Measurements from ENCODE around the gene CBX5.
"Not testable (repeated sequence)": the region's sequence is repeated elsewhere in the genome, so short reads cannot be mapped to it uniquely, and the experiment has no call there.

The CBX5 gene

DNA sequence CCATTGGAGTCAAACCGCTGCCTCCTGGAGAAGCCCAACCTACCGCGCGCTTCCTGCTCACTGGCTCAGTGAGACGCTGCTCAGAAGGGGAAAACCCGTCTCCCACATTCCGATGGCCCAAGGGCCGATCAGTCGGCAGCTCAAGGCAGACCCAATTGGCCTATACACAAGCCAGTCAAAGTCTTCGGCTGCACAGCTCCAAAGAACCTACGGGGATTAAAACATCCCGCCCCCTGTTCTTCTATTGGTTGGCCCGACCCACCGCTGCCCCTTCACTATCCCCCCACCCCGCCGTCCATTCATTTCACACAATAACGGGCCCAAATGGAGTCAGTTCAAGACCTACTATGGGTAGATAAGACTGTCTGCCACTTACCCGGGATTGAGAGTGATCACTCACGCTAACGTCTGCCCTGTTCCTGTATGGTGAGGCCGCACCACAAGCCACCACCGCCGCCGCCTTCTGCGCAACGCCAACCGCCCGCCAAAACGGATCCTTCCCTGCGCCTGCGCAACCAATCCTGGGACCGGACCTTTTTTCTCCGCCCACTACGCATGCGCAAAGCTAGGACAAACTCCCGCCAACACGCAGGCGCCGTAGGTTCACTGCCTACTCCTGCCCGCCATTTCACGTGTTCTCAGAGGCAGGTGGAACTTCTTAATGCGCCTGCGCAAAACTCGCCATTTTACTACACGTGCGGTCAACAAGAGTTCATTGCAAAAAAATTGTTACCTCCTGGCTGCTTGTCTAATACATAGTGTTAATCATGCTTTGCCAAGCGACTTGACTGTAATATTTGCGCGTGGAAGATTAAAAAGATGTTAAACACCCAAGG is at the start of gene CBX5:
TSS of gene CBX5 (minus strand) at position 491 of the 836 bp plus-strand sequence. CDS start 22,472 bp downstream, outside the sequence.
- peak; percentile 98 to 99 (median 98) for DNase-seq

DNA sequence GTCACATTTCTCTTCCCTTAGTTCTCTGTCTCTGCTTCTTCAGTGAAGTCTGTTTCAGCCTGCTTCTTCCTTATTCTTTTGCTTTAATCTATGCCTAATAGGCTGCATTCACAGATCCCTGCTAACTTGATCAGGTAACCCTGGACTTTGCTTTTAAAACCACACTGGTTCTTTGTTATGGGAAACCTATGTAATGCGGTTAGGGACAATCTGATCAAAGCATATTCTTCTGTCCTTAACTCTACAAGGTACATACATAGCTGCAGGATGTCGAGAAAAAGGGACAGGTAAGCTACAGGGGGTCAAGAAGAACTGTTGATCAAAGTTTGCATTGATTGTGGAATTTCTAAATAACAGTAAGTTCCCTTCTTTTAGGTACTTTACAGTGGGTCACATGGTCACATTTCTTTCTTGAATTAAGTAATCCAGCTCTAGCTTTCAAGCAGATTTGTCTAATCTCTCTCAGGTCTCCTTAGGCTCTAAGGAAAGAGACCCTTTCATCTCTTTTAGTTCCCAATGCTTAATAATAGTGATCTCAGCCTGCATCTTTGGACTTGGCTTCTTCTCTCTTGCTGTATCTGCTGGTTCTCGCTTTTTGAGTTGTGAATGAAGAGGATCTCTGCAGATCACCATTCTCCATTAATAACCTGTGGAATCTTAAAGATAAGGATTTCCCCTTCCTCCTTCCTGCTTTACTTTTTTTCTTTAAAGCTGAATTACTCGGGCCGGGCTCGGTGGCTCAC is 48.8 kb upstream of the CBX5 start:
- DNase-seq = no peak

DNA sequence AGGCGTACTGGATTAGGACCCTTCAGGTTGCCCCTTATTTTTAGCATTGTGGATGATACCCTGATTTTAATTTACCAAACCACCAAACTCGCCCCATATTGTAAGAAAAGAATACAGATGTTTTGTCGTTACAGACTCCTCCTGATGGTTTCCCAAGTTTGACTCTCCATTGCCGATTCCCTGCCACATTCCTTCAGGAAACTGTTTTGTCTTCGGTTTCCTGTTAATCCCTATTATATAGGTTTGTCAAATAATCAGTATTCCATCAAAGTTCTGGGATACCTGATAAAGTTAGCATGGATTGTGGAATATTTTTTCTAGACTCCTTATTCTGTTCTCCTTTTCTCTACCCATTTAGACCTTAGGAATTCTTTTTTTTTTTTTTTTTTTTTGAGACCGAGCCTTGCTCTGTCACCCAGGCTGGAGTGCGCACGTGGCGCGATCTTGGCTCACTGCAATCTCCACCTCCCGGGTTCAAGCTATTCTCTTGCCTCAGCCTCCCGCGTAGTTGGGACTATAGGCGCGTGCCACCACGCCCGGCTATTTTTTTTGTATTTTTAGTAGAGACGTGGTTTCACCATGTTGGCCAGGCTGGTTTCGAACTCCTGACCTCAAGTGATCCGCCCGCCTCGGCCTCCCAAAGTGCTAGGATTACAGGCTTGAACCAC is 45.7 kb upstream of the CBX5 start:
- not testable (repeated sequence) for DNase-seq

DNA sequence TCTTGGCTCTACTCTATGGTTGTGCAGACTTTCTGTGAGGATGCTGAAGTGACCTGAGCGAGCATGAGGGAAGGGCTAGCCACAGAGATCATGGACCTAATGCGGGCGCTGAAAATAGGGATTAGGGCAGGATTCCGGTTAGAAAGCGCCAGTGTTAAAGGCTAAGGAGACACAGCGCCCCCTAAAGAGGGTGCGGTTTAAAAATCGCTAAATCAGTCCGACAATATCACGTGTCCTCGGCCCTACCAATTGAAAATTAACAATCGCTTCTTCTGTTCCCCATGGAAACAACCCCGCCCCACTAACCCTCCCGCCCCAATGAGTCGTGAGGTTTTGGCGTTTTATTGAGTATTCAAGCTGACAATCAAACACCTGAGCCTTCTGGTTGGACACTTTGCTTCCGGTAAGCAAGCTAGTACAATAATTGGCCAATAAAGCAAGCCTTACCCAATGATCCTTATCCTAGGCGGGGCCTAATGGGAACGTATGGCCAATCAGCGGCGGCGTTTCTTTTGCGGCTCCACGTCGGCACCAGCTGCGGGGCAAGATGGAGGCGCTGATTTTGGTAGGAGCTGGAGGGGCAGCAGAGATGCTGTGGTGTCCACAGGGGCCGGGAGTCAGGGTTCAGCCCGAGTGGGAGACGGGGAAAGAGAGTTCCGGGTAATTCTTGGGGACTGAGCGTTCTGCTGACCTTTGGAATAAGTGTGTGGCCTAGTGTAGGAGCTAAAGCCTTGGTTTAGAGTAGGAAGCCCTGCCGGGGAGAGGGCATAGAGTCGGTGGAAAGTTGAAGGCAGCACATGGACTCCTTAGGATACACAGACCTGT is 44.9 kb upstream of the CBX5 start, which contains the start of gene COPZ1:
TSS of gene COPZ1 (plus strand) at position 515 of the 825 bp plus-strand sequence. CDS start at position 548, 33 bp downstream.
- DNase-seq = peak; percentile 63 to 96 (median 94)

DNA sequence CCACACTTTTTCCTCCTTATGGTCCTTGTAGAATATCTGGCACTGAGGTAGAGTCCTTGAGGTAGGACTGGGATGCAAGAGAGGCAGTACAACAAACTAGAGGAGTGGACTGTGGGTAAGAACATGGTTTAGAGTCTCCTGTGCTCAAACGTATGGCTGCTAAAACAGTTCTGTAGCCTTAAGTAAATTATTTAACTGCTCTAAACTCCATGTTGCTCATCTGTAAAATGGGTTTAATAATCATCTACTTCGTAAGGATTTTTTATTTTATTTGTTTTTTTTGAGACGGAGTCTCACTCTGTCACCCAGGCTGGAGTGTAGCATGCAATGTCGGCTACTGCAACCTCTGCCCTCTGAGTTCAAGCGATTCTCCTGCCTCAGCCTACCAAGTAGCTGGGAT is 41.4 kb upstream of the CBX5 start:
- DNase-seq = no peak

DNA sequence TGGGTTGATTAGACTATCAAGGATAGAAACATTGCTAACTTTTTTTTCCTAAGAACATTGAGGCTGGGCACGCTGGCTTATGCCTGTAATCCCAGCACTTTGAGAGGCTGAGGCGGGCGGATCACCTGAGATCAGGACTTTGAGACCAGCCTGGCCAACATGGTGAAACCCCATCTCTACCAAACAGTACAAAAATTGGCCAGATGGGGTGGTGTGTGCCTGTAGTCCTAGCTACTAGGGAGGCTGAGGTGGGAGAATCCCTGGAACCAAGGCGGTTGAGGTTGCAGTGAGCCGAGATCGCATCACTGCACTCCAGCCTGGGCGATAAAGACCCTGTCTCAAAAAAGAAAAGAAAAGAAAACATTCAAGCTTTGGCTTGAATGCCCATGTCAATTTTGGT is 32.4 kb upstream of the CBX5 start:
- DNase-seq = not testable (repeated sequence)

DNA sequence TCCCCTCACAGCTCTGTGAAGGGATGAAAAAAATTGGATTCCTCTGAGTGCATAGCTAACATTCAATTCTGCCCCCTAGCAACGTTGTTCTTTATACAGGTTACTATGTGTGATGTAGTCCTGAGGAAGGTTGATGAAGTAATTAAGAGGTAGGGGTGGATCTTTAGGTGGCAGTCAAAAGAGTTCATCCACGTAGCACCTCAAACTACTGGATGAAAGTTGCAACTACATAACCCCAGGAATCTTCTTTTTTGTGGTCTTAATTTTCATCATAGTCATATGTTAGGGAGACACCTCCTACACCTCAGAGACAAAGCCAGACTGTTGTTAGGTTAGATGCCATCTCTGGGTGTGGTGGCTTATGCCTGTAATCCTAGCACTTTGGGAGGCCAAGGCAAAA is 31.1 kb upstream of the CBX5 start:
- no peak for DNase-seq

DNA sequence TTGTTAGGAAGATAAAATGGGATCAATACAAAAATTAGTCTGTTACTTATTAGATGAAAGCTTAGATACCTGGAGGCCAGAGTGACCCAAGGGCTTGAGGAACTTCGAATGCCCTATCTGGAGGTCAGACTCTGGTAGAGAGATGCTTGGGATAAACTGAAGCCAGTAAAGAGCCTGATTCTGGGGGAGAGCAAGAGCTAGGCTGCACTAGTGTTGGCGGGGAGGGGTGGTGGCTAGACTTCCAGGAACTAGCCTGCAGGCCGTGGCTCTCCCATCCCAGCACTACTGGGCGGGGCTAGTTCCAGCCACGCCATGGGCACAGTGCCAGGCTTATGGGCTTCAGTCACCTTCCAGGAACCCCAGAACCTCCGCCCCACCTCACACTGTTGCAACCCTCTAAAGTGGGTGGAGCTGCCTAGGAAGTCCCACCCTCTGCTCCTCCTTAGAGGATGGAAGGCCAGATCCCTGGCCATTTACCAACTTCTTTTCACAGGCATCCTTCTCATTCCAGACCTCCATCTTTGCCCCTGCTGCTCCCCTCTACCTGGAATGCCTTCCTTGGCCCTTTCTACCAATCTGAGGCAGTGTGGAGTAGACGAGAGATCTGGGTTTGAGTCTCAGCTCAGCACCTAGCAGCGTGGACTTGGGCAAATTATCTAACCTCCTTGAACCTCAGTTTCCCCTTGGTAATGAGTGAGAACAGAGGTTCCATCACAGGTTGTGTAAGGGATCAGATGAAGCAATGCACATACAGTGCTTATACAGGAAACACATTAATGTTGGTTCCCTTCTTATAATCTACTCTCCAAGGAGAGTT is 27.2 kb upstream of the CBX5 start:
- DNase-seq = no peak

DNA sequence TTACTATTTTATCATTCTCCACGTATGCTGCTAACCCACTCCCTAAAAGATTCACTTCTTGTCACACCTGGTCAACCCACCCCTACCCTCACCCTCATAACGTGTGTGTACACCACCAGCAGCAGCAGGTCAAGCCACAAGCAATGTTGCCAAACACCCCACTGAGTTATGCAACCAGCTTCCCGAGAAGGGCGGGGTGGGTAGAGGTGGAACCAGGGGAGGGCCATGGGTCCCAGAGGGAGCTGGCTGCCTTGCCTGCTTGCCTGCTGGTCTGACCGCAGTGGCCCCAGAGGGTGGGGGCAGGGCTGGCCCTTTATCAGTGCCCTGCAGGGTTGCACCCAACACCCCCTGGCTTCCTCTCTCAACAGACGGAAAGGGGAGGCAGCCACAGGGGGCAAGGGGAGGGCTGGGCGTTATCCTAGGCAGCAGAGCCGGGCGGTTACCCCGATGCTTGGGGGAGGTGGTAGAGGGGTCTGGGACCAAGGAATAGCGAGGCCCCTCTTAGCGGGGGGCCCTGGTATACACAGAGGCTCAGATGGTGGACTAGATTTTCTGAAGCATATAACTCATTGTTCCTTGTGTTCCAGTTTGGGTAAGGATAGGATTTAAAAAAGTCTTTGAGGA is 24.4 kb upstream of the CBX5 start:
- no peak for DNase-seq

DNA sequence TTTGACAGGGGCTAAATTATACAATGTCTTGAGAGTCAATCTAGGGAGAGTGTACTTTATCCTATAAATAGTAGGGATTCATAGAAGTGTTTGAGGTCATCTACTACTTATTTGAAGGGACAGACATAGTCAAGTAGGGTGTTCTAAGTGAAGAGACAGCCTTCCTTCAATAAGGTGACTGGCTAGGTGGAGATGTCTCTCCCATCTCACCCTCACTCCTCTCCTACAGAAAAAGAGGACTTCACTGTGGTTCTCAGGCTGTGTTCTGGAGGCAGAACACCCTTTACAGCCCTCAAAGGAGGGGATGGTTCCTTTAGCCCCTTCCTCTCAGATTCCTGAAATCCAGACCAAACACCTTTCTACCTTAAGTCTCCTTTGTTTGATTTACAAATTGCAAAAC is 23.7 kb upstream of the CBX5 start:
- DNase-seq = no peak

DNA sequence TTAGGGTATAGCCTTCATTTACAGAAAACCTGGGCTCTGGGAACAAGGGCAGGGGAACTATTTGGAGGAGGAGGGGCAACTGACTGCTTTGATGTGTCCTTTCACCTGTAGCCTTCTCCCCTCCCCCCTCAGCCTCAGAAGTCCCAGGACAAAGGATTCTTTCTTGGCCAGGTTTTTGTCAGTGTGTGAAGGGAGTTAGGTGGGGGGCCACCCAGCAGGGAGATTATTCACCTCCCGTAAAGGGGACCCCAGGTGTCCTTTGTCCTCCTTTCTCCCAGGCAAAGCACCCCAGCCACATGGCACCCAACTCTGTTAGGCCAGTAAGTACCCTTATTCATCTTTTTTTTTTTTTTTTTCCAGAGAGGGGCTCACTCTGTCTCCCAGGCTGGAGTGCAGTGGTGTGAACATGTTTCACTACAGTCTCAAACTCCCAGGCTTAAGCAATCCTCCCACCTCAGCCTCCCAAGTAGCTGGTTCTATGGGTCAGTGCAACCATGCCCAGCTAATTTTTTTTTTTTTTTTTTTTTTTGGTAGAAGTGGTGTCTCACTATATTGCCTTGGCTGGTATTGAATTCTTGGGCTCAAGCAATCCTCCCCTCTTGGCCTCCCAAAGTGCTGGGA is 21.6 kb upstream of the CBX5 start:
- no peak for DNase-seq

DNA sequence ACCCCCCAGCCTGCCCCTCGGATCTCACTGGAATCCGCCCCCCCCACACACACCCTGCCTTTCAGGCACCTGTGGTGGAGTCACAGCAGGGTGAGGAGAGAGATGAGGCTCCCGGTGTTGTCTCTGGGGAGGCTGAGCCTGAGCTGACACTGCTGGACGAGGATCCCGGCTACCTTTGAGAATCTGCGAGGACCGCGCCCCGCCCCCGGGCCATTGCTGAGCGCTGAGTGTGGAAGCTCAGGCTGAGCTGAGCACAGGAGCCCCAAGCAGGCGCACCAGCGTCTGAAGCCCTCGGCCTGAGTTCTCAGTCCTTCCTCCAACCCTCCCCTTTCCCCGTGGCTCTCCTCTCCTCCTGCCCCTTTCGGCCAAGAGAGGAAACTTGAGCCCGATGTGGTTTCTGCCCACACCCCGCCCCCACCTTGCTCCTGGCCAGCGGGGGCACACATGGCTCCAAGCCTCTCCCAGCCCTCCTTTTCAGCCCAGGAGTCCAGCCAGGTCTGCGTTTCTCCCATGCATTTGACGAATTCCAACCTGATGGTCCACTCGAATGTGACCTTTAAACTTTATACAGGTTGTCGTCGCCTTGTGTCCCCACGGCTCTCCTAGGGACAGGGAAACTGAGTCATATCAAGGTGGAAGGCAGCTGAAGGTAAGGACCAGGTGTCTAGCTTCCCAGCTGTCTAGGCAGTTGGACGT is 21.0 kb upstream of the CBX5 start, which contains the start of gene NFE2:
TSS of gene NFE2 (minus strand) at position 284 of the 696 bp plus-strand sequence. CDS start 5,767 bp downstream, outside the sequence.
- DNase-seq = peak in 1 of 4 experiments; percentile 17

DNA sequence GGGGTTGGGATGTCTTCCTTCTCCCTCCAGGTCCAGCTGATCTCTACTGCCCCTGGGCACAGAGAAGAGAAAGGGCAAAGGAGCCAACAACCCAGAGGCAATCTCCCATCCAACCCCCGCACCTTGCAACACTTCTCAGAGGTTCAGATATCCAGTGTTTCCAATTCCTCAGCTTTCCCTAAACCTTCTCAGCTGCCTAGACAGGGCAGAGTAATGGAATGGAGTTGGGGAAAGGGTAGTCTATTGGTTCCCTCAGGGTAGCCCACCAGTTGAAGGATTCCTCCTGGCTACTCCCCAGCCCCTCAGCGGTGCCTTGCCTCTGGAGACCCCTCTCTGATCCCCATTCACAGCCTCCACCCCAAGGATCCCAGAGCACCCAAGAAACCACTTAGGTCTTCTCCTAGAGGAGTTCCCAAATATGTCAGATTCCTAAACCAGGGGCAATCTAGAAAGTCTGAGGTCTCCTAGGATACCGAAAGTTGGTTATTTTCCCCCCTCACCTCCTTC is 20.4 kb upstream of the CBX5 start:
- DNase-seq = no peak

DNA sequence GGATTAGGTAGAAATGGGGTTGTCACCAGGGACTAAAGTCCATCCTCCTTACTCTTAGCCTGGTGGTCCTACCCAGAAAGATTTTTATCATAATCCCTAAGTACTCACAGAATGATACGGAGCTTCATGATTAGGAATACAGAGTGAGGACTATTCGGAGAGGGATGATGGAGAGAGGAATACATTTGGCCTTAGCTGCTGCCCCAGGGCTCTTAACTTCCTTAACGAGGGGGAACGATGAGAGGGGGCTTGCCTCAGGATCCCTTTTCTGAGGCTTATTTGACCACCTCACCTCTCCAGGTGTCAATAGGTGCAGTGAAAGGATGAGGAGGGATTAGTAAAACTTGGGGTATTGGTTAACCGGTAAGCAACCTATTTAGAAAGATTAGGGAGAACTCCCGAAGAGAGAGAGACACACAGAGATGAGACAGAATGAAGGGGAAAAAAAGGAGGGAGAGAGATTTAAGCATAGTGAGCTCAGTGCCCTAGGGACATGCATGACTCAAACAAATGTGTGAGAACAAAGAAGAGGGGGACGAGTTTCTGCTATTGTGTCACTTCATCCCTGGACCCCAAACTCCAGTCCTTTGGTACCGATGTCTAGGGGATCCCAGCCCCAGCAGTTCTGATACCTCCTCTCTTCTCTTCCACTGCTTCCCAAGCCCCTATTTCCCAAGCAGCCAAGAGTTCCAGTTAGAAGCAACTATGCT is 19.7 kb upstream of the CBX5 start:
- DNase-seq = no peak

DNA sequence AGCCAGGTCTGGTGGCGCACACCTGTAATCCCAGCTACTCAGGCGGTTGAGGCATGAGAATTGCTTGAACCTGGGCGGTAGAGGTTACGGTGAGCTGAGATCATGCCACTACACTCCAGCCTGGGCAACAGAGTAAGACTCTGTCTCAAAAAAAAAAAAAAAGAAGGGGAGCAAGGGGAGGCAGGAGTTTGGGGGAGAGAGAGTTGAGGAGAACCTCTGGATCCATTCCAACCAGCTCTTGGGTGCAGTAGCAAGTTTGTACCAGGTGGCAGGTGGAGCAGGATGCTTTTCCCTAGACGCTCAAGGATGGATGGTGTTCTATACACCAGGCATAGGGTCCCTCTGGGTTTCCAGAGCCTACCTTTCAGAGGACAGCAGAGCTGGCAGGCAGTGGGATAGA is 19.0 kb upstream of the CBX5 start:
- no peak for DNase-seq

DNA sequence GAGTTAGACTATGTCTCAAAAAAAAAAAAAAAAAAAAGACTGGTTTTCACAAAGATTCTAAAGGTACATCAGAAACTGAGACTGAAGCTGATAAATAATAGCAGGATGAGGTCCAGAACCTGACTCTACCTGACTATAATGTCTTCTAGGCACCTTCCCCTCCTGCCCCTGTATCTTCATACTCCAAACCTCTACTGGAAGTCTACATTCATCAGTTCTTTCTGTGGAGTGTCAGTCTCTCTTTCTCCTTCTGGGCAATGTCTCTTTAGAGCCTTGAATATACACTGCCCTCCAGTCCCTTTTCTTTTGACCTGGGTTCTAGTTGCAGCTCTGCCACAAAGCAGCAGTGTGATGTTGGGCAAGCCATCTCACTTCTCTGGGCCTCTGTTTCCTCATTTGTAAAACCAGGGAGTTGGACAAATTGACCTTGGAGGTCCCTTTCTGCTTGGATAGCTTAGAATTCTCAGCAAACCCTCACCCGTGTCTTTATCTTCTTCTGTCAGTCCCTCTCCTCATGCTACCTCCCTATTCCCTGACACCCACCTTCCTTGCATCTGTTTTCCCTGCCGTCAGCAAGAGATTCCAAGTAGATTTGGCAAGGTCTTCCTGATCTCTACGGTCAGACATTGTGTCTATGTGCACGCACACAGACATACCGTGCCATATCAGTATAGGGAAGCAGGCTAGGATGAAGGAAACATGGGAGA is 16.6 kb upstream of the CBX5 start:
- no peak for DNase-seq

DNA sequence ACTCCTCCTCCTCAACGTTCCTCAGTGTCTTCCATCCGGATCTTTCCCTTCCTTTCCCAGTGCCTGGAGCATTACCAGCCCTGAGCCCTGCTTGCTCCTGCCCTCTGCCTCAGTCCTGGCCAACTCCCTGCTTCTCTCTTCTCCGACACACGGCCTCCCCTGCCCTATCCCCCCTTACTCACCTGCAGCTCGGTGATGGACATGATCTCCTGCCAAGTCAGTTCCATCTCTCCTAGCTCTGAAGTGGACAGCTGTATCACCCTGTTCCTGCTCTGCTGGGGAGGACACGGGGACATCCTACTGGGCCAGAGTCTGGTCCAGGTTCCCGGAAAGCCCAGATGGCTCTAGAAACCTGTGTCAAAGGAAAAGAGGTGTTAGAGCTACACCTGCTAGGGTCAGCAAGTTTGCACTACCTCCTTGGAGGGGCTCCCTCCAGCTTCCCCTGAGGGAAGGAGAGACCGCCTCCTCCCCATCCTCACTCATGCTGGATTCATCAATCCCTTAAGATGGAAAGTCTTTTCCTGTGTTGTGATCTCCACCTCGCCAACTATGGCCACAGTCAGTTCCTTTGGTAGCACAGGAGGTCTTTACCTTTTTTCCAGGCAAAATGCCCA is 15.1 kb upstream of the CBX5 start:
- no peak for DNase-seq
